ENCODE results near the gene GALNT1. TPM values are rescaled to one million over a fixed set of nuclear protein-coding genes. Genes with fewer than 3 reads are reported as not detected.

GALNT1 gene
- total and polyA plus RNA-seq, 9 of the 15 experiments (the other 6 are each of a cell fraction or from before 2014, with no cell fraction given), result 14.4 to 54.1 (median 36.6) TPM

- no peaks in the 10 kb centered on the region for H3K9me3 ChIP-seq (replicated peaks; ENCODE audit: control insufficient read depth, insufficient read depth, low read depth, low read length)
- no peak overlapping the region for H3K4me2 ChIP-seq (ENCODE audit: insufficient read depth, low read length)
- no TSS peak for BruUV-seq (replicated peaks)
- H3K27me3 ChIP-seq (ENCODE audit: control insufficient read depth in 2 of 2, insufficient read depth in 2 of 2, low read length in 2 of 2), result 0 out of 5 replicates have a peak, but pooled peaks cover 2 to 7% of the 10 kb centered on the region in 2 experiments
- FAIRE-seq (no peak), DNase-seq (ENCODE audit: extremely low read depth in 1 of 4, low spot score in 3 of 4) (no peak), ATAC-seq (no peak; the same call in none of the 3 replicates)
- no peaks in the 10 kb centered on the region for H4K20me1 ChIP-seq (replicated peaks; ENCODE audit: control insufficient read depth, insufficient read depth, low read length)
- no peaks in the 10 kb centered on the region for H3K79me2 ChIP-seq (ENCODE audit: control insufficient read depth, insufficient read depth, low read length)
- no peak overlapping the region for H3K9ac ChIP-seq (ENCODE audit: insufficient read depth in 1 of 2, low read depth in 2 of 2, low read length in 2 of 2)
- intact Hi-C loops (cut with micrococcal nuclease), result no loop called here
- CTCF ChIA-PET (ENCODE audit: low intra/inter-chr PET ratio), result no interaction called here
- no peaks in the 10 kb centered on the region for H3K9me1 ChIP-seq (ENCODE audit: control insufficient read depth, insufficient read depth, low read length)
- no peak overlapping the region for H3K4me3 ChIP-seq
- H3K4me1 ChIP-seq (replicated peaks in 1 of 2; ENCODE audit: control insufficient read depth in 2 of 2, insufficient read depth in 2 of 2, low read length in 2 of 2), result no peaks in the 10 kb centered on the region
- WGBS (ENCODE audit: insufficient coverage, low coverage, missing lambda C conversion rate), result 6% methylated on average over 2 of the region's 2 CpGs
- POLR2A ChIA-PET, result interaction anchor here (0.7 kb wide), 1 partner anchor 196 kb away, joined by 3 read pairs; no protein-coding TSS in a partner anchor
- H3K36me3 ChIP-seq (ENCODE audit: control insufficient read depth, insufficient read depth, low read length), result no peaks in the 10 kb centered on the region
- in situ Hi-C loops (cut with MboI), result no loop called here
- H3K27ac ChIP-seq (ENCODE audit: extremely low read depth, low read depth, low read length), result no peak overlapping the region
- H2AFZ ChIP-seq (ENCODE audit: low read depth, low read length), result no peak overlapping the region
- no peak for TF ChIP-seq CC2D1A (IDR thresholded peaks at IDR 0.05)
- no peak for TF ChIP-seq ZNF57 (CRISPR knock-in tag; IDR thresholded peaks at IDR 0.05)
- no peak for TF ChIP-seq TARDBP (IDR thresholded peaks at IDR 0.05)
- no peak for TF ChIP-seq POLR2A (conservative IDR thresholded peaks at IDR 0.05)
- no peak for TF ChIP-seq SRSF9 (IDR thresholded peaks at IDR 0.05; ENCODE audit: borderline replicate concordance, low read depth, low read length)
- no peak for TF ChIP-seq TAF15 (IDR thresholded peaks at IDR 0.05; ENCODE audit: low read depth, low read length)
- no peak for TF ChIP-seq ZNF224 (CRISPR knock-in tag; IDR thresholded peaks at IDR 0.05)
- no peak for TF ChIP-seq DDX20 (tag; IDR thresholded peaks at IDR 0.05; ENCODE audit: low read depth)
- TF ChIP-seq, protein P1, sequence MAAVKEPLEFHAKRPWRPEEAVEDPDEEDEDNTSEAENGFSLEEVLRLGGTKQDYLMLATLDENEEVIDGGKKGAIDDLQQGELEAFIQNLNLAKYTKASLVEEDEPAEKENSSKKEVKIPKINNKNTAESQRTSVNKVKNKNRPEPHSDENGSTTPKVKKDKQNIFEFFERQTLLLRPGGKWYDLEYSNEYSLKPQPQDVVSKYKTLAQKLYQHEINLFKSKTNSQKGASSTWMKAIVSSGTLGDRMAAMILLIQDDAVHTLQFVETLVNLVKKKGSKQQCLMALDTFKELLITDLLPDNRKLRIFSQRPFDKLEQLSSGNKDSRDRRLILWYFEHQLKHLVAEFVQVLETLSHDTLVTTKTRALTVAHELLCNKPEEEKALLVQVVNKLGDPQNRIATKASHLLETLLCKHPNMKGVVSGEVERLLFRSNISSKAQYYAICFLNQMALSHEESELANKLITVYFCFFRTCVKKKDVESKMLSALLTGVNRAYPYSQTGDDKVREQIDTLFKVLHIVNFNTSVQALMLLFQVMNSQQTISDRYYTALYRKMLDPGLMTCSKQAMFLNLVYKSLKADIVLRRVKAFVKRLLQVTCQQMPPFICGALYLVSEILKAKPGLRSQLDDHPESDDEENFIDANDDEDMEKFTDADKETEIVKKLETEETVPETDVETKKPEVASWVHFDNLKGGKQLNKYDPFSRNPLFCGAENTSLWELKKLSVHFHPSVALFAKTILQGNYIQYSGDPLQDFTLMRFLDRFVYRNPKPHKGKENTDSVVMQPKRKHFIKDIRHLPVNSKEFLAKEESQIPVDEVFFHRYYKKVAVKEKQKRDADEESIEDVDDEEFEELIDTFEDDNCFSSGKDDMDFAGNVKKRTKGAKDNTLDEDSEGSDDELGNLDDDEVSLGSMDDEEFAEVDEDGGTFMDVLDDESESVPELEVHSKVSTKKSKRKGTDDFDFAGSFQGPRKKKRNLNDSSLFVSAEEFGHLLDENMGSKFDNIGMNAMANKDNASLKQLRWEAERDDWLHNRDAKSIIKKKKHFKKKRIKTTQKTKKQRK (IDR thresholded peaks at IDR 0.05; ENCODE audit: borderline replicate concordance, low read depth, low read length), result no peak
- no peak for TF ChIP-seq MTA3 (IDR thresholded peaks at IDR 0.05; ENCODE audit: borderline replicate concordance)
- TF ChIP-seq ATF4 (CRISPR knock-in tag; IDR thresholded peaks at IDR 0.05), result no peak
- TF ChIP-seq, protein P2, sequence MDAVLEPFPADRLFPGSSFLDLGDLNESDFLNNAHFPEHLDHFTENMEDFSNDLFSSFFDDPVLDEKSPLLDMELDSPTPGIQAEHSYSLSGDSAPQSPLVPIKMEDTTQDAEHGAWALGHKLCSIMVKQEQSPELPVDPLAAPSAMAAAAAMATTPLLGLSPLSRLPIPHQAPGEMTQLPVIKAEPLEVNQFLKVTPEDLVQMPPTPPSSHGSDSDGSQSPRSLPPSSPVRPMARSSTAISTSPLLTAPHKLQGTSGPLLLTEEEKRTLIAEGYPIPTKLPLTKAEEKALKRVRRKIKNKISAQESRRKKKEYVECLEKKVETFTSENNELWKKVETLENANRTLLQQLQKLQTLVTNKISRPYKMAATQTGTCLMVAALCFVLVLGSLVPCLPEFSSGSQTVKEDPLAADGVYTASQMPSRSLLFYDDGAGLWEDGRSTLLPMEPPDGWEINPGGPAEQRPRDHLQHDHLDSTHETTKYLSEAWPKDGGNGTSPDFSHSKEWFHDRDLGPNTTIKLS (IDR thresholded peaks at IDR 0.05; ENCODE audit: borderline replicate concordance, low read depth), result no peak
Observed at GRCh38 chr18:35746826-35747339, 165.3 kb downstream of the GALNT1 start.

All from K562 (cell line).